ENCODE results near the gene CHST15.

The CHST15 gene

GRCh38 chr10:123994417-123995081 lies 98.8 kb downstream of the CHST15 start:
- peak; percentile 77 to 78 for DNase-seq

DNA sequence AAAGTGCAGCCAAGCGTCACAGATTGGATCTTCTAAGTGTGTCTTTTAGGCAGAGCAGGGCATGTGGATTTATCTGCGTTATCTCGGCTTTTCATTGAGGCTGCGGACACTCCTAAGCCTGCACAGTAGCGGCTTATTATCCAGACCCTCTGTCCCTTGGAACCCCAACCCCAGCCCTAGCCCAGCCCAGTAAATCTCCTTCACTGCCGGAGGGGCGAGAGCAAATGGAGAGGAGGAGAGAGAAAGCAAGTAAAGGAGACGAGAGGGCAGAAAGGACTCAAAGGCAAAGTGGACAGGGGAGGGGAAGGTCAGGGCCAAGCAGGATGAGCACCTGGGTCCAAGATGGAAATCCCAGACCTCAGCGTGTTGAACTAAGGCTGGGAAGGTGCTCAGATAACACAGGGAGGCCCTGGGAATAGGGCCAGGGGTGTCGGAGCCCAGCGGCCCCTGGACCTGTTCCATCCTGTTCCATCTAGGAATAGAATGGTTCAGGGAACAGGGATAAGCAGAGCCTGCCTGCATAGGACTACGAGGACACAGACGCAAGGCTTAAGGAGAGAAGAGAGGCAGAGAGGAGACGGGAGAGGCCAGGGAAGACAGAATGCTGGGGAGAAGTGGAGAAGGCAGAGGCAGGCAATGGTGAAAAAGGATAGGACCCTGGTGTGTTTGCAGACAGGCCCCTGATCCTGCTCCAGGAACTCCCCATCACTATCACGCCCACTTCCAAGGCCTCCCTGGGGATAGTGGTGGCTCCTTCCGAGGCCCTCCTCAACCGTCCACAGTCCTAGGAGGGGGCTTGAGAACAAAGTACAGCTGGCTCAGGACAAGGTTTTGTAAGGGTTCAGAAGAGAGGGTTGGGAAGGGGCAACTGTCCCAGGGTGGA lies 99.6 kb downstream of the CHST15 start:
- no peak for DNase-seq

DNA sequence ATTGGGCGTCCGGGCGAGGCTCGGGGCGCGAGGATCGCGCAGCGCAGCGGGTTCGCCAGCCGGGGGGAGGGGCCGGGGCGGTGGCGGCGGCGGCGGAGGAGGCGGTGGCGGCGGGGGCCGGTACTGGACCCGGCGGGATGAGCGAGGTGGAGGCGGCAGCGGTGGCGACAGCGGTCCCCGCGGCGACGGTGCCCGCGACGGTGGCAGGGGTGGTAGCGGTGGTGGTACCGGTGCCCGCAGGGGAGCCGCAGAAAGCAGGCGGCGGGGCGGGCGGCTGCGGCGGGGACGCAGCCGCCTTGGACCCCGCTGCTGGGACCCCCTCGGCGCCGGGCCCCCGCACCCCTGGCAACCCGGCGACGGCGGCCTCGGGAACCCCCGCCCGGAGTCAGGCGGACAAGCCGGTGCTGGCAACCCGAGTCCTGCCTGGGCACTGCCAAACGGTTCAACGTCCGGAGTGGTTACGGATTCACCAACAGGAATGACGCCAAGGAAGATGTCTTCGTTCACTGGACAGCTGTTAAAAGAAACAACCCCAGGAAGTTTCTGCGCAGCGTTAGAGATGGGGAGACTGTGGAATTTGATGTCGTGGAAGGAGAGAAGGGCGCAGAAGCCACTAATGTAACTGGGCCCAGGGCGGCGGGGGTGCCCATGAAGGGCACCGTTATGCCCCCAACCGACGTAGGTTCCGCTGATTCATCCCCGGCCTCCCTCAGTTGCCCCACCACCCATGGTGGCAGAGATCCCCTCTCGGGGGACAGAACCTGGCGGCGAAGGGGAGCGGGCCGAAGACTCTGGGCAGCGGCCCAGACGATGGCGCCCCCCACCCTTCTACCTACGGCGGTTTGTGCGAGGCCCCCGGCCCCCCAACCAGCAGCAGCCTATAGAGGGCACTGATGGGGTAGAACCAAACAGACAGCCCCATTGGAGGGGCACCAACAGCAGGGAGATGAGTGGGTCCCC lies 101.5 kb downstream of the CHST15 start:
- DNase-seq: no peak

GRCh38 chr10:123990889-123991288 lies 102.5 kb downstream of the CHST15 start:
- no peak for DNase-seq

DNA sequence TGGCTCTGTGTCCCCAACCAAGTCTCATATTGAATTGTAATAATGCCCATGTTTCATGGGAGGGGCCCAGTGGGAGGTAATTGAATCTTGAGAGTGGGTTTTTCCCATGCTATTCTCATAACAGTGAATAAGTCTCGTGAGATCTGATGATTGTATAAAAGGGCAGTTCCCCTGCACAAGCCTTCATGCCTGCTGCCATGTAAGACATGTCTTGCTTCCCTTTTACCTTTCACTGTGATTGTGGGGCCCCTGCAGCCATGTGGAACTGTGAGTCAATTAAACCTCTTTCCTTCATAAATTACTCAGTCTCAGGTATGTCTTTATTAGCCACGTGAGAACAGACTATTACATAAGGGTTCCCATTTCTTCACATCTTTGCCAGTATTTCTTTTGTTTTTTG lies 104.7 kb downstream of the CHST15 start:
- DNase-seq: no peak

DNA sequence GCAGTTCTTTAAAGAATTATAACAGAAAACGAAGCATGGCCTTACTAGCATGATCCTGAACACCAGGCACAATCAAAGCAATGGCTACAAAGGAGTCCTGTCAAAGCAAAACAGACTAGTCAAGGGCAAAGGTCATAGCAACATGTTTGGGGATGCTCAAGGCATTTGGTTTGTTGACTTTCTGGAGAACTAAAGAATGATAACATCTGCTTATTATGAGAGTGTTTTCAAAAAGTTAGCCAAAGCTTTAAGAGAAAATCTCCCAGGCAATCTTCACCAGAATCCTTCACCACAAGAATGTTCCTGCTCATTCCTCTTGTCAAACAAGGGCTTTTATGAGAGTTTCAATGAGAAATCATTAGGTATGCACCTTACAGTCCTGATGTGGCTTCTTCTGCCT lies 106.7 kb downstream of the CHST15 start:
- DNase-seq: no peak

DNA sequence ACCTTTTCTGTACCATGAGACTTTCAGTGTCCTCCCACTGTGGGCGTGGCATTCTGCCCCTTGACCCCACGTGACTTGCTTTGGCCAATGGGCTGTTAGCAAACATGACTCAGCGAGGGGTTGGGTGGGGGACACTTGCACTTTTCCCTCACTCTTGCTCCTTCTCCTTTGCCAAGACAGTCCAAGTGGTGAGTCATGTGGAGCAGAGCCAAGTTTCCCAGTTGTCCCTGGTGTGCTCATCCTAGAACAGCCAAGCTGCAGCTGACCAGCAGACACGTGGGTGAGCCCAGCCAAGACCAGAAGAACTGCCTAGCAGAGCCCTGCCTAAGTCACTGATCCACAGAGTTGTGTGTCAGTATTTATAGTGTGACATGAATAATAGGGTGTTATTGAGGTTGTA lies 119.0 kb downstream of the CHST15 start:
- no peak for DNase-seq

GRCh38 chr10:123972481-123973401 lies 120.7 kb downstream of the CHST15 start:
- no peak for DNase-seq

GRCh38 chr10:123970927-123971286 lies 122.5 kb downstream of the CHST15 start:
- DNase-seq: no peak

- DNase-seq: no peak
These were observed 123.0 kb downstream of the CHST15 start for GRCh38 chr10:123970207-123970926.

DNA sequence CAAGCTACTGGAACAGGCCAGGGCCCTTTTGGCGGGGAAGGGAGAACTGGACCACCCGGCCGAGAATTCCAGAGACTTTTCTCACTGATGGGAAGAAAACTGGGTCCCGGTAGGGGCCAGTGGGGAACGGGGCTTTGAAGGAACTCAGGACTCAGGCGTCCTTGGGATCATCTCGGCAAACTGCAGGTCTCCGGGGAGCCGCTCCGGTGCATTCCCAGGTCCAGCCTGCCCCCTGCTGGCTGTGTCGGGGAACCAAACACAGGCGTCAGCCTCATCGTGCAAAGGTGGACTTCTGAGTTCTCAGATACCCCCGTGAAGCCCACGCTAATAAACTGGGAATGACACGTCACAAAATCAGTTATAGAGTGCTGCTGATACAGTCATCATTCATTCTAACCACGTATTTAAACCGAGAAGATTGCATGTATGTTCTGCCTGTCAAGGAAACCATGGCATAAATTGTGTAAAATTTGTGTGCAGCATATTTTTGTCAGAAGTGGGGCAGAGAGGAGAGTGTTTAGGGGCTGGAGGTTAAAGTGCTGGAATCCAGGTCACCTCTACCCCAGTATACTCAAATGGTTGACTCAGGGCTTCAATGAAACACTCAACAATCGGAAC lies 125.7 kb downstream of the CHST15 start:
- DNase-seq: peak; percentile 28 to 29

DNA sequence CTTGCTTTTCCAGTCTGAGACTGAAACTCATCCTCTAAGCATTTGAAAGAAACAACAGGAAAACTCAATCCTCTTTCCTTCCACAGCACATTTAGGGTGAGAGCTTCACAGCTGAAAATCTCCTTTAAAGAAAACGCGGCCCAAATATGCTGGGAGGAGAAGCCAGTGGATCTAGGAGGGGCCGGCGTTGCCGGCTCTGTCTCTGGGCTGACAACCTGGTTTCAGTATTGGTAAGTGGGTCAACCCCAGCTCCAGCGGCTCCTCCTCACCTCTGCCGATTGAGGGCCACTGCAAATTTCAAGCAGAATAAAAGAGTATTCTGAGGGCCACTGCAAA lies 126.5 kb downstream of the CHST15 start:
- DNase-seq: no peak

GRCh38 chr10:123965973-123966895 lies 127.2 kb downstream of the CHST15 start:
- no peak for DNase-seq

GRCh38 chr10:123964953-123965352 lies 128.4 kb downstream of the CHST15 start:
- DNase-seq: no peak

GRCh38 chr10:123962756-123963530 lies 130.5 kb downstream of the CHST15 start:
- DNase-seq: no peak

GRCh38 chr10:123958241-123958640 lies 135.2 kb downstream of the CHST15 start:
- no peak for DNase-seq

All from CD4-positive, alpha-beta T cell treated with Interleukin-1 beta for 1 hour (primary cell).